ENCODE results near the gene MRPS31.

MRPS31 gene

DNA sequence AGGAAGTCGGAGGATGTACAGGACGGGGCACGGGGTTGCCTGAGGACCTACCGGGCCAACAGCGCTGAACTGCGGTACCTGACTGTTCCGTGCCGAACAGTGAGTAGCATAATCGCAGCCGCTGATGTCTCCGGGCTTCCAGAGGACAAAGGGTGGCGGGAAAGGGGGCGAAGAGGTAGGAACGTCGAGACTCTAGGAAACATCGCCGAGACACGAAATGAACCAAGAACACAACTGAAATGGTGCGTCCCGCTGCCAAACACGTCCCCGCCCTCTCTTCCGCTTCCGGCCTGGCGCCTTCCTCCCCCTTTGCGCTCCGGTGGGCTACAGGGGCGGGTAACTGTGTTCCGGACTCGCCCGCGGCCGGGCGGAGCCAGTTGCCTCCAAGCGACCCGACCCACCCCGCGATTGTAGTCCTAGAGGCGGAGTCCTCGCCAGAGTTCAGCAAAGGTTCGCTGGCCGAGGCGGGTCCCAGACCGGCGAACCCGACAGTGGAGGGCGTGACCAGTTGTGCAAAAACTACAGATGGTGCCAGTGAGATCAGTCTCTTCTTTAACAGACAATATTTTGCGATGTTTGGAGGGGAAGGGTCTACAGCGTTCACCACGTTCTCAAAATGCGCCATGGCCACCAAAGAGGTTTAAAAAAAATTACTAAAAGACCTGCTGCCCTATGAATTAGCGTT, at the start of gene MRPS31:
MRPS31 (minus strand) TSS at position 257 of the 685 bp plus-strand sequence; CDS start at position 203, 54 bp downstream.
- peak; percentile 97 for DNase-seq (ENCODE audit: low spot score)

DNA sequence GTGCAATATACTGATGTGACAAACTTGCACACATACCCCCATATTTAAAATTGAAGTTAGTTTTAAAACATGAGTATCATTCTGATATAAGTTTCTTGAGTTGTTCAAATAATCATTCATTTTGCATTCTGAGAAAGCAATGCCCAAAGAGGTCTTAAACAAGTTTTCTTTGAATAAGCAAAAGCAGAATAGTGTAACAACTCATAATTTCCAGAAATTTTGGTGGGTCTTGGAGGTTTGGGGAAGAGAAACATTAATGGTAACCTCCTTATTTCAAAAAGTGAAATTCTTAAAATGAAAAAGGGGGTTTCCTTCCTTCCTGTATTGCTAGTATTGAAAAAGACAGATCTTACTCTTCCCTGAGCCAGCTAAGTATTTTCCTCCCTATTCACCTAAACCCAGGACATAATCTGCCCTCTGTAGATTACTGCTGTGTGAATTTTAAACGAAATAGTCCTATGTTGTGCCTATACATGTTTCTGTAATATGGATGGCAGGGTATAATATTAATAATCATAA, 48.9 kb upstream of the MRPS31 start:
- no peak for DNase-seq (ENCODE audit: low spot score)

DNA sequence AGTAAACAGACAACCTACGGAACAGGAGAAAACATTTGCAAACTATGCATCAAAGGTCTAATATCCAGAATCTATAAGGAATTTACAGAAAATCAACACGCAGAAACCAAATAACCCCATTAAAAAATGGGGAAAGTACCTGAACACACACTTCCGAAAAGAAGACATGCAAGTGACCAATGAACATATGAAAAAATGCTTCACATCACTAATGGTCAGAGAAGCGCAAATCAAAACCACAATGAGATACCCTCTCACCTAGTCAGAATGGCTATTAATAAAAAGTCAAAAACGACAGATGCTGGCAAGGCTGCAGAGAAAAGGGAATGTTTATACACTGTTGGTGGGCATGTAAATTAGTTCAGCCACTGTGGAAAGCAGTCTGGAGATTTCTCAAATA, 47.9 kb upstream of the MRPS31 start:
- DNase-seq (ENCODE audit: low spot score) = no peak

DNA sequence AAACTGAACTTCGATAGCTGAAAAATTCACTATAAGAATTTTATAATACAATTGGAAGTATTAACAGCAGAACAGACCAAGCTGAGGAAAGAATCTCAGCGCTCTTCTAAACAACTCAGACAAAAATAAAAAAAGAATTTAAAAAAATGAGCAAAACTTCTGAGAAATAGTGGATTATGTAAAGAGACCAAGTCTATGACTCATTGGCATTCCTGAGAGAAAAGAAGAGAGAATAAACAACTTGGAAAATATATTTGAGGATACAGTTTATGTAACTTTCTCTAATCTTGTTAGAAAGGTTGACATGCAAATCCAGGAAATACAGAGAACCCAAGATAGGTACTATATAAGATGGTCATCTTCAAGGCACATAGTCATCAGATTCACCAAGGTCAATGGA, 43.8 kb upstream of the MRPS31 start:
- no peak for DNase-seq (ENCODE audit: low spot score)

DNA sequence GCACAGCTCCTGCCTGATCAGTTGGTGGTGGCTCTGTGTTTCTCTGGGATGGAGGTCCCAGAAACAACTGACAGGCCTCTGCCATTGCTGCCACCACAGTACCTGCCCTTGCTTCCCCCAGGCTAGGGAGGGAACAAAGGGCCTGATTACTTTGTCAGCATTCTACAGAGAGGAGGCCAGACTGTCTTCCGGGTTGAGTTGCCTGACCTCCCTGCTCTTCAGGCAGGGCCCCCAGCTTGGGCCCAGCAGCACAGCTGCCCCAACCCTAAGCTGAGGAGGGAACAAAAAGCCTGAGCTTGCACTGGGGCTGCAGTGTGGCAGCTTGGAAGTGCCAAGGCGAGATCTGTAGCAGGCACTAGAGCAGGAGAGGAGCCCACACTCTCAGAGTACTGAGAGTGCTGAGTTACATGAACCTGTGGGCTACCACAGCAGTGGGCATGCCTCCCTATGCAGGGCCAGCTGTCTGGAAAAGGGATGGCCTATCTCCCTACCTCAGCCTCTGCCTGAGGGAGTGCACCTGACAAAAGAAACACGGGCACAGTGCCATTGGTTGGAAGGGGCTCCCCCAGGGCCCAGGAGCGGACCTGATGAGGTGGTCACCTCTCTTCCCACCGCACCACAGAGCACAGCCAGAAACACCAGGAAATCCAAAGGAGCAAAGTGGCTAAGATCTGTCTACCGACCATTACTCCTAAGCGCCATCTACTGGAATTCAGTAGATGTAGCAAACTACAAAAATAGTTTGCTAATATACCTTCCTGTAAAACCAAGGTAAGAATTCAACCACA, 42.9 kb upstream of the MRPS31 start:
- no peak for DNase-seq (ENCODE audit: low spot score)

DNA sequence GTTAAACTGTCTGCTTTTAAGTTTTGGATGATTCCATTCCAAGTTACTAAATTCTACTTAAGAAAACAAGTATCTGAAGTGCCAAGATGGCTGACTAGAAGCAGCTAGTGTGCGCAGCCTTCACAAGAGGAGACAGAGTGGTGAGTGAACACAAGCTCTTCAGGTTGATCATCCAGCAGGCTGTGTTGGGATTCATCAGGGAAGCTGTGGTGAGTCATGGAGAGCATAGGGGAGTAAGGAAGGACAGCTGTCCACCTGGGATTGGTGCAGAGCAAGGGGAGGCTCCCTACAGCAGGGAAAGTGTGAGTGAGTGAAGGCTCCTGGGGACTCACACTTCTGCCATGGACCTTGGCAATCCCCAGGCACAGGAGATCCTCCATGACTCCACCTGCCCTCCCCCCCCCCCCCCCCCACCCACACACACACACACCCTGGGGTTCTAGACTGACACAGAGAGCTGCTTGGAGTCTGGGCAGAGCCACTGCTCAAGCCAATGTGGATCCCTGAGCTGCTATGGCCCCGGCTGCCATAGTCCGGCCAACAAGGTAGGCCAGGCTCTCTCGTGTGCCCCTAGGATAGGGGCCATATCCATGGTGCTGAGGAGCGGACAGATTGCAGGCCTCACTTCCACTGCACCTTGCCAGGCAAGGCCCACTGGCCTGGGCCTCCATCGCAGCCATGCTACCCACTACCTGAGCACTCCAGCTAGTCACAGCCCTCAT, 41.9 kb upstream of the MRPS31 start:
- no peak for DNase-seq (ENCODE audit: low spot score)

DNA sequence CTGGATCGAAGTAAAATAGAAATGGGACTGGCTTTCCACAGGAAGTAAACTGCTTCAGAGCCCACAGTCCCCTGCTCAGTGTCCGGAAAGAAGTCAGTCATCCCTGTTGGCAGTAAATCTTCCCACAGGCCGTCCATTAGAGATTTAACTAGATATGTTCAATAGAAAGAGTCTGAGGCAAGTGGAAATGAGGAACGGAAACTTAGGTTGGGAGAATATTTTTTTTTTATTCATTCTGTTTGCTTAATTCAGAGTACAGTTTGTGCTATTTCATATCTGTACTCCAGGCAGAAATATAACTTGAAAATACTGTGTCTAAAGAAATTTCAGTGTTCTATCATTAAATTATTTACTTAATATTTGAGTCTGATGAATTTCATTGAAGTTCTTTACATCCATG, 41.1 kb upstream of the MRPS31 start:
- DNase-seq (ENCODE audit: low spot score) = no peak

DNA sequence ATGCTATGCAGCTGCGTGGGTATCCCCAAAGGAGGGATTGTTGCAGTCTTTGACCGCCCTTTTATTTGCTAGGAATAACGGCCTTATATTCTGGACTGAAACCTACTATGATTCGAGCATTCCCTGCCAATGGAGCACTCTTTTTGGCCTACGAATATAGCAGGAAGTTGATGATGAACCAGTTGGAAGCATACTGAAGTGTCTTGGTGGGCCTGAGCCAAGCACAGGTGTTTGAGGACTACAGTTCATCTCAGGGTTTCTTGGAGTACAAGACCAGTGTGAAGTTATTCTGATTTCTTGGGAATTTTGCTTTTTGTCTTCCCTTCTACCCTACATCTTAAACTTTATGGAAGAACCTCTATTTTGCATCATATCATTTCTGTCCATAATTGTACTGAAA, 38.5 kb upstream of the MRPS31 start:
- no peak for DNase-seq (ENCODE audit: low spot score)

DNA sequence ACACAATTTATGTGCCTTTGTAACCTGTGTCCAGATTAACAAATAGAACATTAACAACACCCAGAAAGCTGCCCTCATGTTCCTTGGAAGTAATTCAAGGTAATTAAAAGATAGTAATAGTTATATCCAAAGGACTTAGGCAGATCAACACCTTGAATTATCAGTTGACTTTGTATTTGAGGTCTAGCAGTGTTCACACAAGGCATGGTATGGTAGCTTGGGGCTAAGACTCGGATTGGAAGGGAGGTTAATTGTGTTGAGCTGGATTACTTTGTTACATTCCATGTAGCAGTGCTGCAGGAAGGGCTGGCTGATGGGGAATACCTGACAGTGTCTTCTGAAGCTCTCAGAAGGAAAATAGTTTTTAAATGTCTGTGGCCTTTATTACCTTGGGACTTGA, 35.3 kb upstream of the MRPS31 start:
- no peak for DNase-seq (ENCODE audit: low spot score)

DNA sequence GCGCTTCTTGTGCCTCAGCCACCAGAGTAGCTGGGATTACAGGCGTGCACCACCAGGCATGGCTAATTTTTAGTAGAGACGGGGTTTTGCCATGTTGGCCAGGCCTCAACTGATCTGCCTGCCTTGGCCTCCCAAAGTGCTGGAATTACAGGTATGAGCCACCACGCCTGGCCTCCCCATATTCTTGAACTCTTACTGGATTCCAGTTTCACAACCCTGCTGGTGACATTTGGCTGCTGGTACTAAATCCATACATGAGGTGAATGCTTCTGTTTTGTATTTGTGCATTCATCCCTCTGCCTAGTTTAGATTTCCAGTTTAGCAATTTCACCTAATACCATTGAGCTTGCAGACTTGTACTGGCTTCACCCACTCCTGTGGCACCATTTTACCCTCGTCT, 32.3 kb upstream of the MRPS31 start:
- no peak for DNase-seq (ENCODE audit: low spot score)

DNA sequence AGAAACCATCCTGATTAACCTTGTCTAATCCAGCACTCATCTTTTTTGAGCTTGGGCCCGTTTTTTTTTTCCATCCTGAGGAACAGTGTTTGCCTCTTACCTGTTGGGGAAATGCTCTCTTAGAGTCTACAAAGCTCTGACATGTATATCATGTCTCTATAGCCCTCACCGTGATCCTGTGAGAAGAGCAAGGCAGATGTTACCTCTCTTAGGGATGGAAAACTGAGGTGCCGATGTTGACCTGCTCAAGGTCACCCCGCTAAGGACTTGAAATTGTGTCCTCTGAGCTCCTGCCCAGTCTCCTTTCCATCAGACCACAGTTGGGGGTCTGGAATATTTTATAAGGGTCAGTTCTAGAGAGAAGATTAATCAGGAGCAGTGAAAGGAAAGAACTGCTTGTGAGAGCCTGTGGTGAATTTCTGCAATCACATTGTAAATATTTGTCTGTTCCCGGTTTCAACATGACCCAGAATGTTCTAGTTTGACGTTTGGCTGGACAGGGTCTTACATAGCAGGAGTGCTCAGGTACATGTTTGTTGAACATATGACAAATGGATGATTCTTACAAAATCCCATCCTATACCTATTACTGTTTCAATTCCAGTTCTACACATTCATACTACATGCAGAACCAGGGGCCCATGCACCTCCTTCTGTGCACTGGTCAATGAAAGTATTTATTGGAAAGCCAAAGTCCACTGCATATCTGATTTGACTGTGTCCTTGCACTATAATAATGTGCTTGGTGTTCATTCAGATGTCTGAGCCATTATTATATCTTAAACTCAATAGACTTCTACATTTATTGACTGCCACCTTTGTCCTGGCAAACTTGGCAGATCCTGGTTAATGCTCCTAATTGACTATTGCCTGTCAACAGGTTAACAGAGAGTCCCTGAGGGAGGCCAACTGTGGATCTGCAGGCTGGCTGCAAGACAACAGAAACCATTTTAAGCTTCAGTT, 30.5 kb upstream of the MRPS31 start:
- no peak for DNase-seq (ENCODE audit: low spot score)

DNA sequence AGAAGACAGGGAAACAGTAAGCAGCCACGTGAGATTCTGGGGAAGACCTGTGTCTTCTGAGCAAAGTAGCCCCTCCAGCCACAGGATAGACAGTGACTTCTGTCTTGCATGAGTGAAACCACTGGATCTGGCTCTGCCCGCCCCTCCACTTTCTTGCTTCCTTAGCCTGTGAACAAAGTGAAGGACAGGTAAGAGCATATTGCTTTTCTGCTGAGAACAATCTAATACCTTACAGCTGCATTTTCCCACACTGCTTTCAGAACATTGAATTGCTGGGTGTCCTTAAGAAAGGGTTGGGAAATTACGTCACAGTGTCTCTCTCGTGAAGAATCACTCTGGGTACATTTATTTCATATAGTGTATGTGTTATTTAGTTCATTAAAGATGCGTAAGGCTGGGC, 29.6 kb upstream of the MRPS31 start:
- no peak for DNase-seq (ENCODE audit: low spot score)

DNA sequence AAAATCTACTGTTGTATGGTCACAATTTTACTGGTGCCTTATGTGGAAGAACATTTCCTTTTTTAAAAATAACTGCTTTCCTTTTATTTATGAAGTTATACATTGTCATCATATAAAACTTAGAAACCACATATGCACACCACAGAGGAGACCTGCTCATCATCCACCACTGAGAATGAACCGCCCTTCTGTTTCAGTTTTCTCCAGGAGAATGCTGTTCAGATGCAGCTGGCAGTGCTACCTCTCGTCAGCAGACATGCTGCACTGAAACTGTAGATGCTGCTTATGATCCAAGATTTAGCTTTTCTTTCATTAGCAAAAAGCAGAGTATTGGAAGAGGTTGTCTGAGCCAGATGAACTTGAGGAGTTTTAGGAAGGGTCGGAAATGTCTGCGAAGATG, 28.5 kb upstream of the MRPS31 start:
- no peak for DNase-seq (ENCODE audit: low spot score)

DNA sequence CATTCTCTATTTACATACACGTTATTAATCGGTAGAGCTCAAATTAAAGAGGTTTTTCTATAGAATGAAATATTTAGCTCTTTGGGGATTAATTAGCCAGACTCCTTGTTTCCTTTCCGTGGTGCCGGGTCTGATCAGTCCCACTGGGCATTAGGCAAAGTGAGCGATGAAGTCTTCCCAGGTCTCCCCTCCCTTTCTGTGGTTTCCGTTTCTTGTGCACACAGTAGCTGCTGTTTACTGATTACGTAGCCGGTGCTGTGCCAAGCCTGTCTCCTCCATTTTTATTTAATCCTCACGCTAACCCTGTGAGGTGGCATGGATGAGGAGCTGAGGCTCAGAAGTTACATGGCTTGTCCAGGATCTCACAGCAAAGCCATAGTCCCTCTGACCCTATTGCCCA, 27.4 kb upstream of the MRPS31 start:
- DNase-seq (ENCODE audit: low spot score) = no peak

DNA sequence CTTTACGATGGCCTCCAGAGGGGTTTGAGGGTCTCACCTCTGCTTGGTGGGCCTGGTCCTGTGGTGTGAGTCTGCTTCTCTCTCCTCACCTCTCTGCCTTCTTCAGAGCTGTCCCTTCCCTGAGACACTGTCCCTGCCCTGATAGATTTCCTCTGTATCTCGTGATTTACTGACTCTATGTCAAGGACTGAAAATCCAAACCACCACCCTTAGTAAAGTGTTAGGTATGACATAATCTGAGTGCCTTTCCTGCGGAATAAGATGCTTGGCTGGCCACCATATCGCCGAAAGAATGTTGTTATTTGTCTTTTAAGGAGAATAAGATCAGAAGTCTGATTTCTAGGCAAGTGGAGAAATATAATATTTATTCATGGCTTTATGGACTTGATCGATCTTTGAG, 25.7 kb upstream of the MRPS31 start:
- DNase-seq (ENCODE audit: low spot score) = no peak

DNA sequence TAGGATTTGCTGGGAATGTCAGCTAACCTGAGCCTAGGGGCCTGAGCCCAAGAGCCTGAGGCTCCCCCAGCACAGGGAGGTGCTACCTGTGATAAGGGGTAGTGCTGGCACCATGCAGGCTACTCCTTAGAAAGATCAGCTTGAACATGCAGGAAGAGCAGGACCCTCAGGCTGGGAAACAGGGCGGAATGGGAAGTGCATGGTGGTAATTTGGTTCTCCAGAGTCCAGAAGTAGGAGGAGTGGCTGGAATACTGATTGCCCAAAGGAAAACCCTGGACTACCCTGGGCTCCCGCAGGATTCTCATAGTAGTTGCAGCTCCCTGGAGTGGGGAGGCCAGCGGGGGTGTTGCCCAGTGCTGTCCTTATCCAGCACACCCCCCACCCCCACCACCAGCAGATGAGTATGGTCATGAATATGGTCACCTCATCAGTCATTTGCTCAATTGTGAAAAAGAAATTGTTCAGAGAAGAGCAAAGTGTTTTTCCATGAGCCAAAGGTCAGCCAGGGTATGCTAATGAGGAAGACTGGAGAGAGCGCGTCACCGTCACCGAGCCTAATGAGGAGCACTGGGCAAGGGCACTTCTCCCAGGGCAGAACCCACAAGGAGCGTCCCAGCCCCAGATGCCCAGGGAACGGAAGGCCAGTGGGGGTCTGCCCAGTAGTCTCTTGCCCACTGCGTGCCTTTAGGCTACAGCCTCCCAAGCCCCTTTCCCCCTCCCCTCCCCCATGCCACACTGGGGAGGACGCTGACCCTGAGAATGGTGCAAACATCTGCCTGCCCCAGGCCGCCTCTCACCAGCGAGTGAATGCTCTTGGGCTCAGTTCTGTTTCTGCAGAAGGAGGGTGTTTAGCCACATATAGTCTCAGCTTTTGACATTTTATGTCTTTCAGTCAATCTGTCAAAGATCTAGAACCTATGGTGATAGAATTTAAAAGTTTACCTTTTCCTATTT, 23.7 kb upstream of the MRPS31 start:
- DNase-seq (ENCODE audit: low spot score) = no peak

DNA sequence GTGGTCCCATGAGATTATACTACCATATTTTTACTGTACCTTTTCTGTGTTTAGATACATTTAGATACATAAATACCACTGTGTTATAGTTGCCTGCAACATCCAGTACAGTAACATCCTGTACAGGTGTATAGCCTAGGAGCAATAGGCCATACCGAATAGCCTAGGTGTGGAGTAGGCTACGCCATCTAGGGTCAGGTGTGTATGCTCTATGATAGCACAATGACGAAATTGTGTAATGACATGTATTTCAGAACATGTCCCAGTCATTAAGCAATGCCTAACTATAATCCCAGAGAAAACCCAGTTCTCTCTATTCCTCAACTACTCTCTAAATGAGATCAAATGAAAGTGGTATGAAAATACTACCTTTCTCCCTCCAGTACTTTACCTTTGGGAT, 22.3 kb upstream of the MRPS31 start:
- no peak for DNase-seq (ENCODE audit: low spot score)

DNA sequence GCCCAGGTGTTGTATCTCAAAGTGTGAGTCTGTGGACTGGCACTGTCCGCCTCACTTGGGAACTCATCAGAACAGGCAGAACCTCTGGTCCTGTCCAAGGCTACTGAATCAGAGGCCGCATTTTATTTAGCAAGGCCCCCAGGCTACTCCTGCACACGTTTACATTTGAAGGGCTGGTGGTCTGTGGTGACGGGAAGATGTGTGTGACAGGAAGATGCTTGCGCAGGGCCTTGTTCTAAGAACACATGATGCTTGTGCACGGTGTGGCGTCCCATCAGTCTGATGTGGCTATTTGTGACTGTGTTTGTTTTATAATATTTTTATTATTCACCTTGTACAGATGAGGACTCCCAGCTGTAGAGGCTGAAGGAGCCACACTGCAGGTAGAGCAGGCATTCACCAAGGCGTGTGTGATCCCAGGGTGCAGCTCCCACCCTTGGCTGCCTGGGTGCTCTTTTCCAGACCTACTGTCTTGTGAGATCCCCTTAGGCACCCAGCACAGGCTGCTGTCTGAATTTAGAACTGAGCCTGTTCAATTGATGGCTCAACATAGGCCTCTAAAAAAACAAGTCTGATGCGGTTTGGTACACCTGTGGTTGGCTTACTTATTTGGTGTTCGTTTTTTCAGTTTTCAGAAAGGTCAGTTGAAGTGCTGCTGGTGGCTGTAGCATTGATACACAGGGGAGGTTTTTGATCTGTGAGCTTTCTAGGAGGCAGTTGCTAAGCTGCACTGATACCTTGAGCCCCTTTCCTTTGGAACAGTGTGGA, 21.5 kb upstream of the MRPS31 start:
- DNase-seq (ENCODE audit: low spot score) = no peak

DNA sequence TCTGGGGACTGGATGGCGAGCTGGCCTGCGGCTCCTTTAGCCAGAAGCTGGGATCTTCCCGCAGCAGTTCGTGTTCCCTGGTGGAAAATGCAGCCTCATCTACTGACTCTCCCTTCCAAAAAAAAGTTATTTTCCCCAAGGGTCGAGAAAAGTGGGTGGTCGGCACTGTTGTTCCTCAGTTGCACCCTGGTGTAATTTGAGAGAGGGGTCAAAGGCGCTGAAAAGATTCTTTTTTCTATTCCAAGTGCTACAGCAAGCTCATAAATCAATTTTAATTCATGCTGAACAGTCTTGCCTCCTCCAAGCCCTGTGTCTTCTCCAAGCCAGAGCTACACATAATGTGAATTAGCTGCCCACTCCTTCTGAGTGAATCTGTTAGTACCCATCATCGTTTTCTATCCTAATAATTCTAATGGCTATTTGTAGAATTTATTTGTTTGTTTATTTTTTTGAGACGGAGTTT, 19.2 kb upstream of the MRPS31 start:
- DNase-seq (ENCODE audit: low spot score) = no peak

Measured in Ammon's horn (tissue), 1 donor.